ENCODE measurements around the gene RERE.

RERE gene

GRCh38 chr1:8415526-8416278 lies 401.7 kb downstream of the RERE start:
- DNase-seq = no peak

DNA sequence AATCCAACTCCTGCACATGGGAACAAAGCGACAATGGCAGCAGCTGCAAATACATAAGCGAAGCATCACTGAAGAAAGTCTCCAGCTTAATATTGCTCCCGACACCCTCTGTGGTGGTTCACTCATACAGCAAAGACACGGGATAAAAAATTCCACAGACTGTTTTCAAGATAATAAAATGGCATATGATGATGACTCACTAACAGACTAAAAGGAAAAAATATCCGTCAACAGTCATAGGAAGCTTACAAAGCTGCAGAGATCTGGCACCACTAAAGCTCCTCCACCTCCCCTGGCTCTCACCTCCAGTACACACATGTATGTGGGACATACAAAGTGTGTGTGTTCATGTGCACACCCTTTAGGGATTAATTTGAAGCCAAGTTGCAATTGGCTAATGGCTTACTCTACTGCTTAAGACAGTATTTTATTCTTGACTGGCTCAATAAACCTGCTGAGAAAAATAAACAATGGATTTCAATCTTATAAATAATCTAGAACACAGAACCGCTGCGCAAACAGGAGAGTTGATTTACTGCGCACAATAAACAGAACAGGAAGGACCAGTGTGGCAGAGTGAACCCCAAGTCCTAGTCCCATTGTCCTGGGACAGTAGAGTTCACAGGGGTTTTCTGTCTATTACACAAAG lies 405.1 kb downstream of the RERE start:
- DNase-seq = peak in 5 of 58 donors; percentile 15 to 44 (median 30)

- no peak for DNase-seq
These were observed 405.6 kb downstream of the RERE start for GRCh38 chr1:8411803-8412182.

DNA sequence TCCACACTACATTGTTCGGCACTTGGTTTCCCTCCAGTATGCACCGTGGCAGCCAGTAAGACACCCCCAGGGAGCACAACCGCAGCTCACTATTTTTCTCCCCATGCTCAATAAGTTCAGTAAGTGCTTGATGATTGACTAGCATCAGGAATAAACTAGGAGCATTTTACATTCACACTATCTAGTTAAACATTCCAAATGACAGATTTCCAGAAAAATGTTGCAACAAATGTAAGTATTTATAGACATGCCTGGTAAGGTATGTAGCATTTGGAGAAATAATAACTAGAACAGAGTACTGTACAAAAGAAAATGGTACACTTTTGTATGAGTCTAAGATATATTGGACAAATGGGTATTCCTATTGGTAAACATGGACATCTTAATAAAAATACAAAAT lies 406.6 kb downstream of the RERE start:
- no peak for DNase-seq

DNA sequence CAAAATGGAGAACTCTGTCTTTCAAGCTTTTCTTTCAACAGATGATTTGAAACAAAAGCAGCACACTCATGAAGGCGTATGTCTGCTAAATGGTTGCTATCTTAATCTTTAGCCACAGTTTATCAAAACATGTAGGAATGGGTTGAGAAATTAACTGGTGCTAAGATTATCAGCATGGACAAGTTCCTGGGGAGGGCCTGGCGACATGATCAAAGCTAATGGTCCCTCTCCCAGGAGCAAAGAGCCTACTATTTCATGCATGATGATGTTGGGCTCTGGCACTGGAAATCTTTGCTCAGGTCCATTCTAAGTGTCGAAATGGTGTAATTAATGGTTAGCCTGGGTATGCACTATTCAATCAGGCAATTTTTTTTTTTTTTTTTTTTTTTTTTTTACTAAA lies 407.8 kb downstream of the RERE start:
- DNase-seq = no peak

- peak in 7 of 58 donors; percentile 15 to 75 (median 38) for DNase-seq
These were observed 408.3 kb downstream of the RERE start for GRCh38 chr1:8409106-8409505.

DNA sequence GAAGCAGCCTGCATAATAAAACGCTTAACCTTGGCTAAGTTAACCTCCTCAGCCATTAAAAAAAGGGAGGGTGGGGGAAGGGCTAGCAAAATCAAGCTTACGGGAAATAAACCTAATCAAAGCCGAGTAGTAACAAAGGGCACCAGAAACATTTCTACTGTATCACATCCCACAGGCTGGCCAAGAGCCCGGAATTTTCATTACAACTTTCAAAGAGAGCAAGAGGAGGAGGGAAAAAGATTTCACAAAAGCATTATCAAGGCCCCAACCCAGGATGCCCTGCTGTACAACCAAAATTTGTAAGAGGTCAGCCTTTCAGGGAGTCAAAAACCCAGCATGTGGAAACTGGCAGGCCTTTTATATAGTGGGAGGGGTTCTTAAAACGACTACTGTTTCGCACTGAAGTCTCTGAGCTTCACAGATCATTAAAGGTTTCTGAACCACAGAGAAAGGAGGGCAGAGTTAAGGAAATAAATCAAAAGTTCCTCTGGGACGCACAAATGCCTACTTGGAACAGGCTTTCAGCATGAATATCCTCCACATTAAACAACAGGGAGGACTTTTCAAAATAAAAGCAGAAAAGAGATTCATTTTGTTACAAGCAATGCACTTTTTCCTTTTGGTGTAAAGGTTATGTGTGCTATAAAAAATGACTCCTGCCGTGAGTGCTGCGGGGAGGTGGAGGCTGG lies 409.1 kb downstream of the RERE start:
- DNase-seq = peak in 18 of 58 donors; percentile 15 to 72 (median 42)

- no peak for DNase-seq
These were observed 409.8 kb downstream of the RERE start for GRCh38 chr1:8407652-8408051.

- no peak for DNase-seq
These were observed 410.5 kb downstream of the RERE start for GRCh38 chr1:8406960-8407359.

- DNase-seq = no peak
These were observed 411.4 kb downstream of the RERE start for GRCh38 chr1:8406011-8406410.

DNA sequence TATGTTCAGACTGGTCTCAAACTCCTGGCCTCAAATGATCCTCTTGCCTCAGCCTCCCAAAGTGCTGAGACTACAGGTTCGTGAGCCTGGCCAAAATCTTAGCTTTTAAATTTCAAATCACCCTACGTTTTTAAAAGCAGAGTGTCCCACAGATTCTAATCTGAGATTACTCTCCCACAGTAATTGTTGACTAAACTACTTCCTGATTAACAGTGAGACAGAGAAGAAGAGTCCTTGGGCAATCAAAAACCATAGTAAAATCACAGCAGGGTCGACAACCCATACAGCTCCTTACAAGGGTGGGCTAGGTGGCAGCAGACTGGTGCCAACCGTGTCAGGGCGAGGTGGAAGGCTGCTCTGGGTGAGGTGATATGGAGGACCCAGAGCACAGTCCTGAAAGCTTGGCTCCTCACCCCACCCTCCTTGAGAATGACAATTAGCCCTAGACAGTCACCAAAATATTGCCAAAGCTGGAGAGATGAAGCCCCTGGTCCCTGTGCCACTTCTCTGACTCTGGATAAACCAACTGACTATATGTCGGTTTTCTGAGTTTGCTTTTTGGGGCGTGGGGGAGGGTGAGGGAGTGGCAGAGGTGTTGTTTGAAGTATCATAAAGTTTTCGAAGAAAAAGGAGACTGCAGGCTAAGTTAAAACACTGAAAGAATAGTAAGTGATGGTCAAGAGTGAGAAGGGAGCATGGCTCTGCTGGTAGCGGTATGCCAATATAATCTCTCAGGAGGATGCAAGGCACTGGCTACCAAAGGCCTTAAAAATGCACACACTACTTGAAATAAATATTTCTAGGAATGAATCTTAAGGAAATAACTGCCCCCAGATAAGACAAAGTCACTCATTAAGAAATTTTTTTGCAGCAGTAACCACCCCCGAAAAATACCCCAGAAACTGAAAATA lies 412.7 kb downstream of the RERE start:
- DNase-seq = no peak

DNA sequence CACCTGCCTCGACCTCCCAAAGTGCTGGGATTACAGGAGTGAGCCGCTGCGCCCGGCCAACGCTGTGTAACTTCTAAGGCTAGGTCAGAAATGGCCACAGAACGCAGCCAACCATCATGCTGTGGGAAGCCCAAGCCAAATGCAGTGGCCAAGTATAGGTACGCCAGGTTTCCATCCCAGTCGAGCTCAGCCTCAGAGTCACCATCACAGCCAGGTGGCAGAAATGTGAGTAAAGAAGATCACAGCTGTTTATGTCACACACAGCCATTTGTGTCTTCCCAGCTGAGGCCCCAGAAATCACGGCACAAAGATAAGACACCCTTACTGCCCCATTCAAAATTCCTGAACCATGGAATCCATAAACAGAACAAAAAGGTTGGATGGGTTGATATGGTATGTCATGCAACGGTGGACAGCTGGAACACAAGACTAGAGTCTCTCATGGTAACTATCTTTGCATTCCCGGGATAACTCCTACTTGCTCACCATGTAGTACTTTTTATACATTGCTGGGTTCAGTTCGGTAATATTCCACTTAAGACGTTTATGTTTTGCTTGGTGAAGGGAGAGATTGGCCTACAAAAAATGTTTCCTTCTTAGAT lies 415.2 kb downstream of the RERE start:
- no peak for DNase-seq

- no peak for DNase-seq
These were observed 418.8 kb downstream of the RERE start for GRCh38 chr1:8398677-8399076.

DNA sequence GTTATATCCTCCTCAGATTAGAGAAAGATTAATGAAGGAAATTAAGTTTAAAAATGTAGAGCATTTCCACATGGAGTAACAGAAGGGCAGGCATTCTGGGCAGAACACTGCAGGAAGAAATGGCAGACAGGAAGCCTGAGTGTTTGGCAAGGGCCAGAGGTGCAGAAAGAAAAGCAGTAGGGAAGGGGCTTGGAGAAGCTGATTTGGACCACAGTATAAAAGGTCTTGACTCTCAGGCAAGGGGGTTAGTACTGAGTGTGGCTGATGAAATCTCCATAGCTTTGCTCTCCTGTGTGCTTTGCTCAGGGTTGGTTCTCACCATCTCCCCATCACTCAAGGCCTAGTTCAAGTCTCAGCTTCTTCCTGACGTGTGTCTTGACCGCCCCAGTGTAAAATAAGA lies 419.4 kb downstream of the RERE start:
- DNase-seq = no peak

DNA sequence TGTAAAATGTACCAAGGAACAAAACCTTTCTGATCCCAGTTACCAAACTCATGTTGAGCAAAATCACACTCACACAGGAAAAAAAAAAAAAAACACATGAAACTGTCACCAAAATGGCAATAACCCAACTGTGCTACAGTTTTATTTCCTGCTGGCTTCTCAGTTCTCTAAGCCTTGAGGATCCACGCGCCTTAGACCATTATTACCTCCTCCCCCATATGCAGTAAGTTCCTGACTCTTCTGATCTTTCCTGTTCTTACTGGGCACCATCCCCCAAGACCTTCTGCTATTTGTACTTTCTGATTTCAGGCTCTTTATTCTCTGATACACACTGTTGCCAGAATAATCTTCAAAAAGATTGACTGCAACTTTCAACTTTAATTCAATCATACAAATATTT lies 419.9 kb downstream of the RERE start:
- DNase-seq = no peak

DNA sequence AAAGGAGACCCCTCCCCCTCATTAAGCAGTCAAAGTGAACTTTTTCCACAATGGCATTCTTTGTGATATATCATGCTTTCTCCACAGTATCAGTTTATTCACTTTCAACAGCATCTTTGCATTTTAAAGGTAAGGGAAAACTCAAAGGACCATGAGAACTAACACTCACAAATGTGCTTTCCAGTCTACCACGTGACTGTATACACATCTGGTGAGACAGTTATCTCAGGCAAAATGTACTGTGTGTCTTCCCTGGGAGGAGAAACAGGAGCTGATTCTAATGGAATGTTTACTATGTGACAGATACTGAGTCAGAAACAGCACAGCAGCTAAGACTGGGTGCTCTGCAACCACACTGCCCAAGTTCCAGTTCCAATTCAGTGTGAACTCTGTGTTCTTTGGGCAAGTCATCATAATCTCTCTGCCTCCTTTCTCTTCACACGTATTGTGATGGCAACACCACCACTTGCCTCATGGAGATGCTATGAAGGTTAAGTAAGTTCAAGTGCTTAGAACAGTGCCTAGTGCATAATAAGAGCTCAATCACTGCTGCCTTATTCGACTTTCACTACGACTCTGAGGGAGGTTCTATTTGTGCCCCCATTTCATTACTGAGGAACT lies 420.5 kb downstream of the RERE start:
- peak in 2 of 58 donors; percentile 20 to 24 for DNase-seq

- no peak for DNase-seq
These were observed 421.2 kb downstream of the RERE start for GRCh38 chr1:8396083-8396785.

GRCh38 chr1:8395433-8395866 lies 422.0 kb downstream of the RERE start:
- DNase-seq = no peak

DNA sequence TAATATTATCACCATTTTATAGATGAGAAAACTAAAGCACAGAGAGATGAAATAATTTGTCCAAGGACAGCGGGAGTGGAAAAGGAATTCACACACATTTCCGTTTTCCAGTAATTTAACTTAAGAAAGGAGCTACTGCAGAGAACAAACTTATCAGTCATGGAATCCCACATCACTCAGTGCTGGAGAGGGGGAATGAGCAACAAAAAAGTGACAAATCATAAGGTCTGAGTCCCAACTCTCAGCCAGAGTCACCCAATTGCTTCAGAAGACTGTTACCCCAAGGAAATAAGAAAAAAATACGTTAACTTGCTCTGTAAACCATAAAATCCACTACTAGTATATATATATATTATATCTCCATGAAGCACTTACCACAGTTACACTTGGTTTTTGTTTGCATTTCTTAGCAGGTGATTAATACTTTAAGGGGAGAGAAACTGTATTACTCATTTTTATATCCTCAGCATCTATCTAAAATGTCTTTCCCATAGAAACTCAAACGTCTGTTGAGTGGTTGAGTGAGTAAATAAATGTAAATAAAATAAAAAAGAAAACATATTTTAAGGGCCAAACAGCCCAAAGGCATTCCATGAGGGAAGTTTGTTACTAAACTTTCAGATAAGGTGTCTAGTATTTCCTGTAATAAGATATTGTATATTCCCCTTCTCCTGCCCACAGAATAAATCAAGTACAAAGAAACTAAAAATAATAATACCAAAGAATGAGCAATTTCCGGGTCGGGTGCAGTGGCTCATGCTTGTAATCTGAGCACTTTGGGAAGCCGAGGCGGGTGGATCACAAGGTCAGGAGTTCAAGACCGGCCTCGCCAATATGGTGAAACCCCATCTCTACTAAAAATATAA lies 422.8 kb downstream of the RERE start:
- DNase-seq = no peak

Measured in anterior cingulate cortex (tissue), 58 donors.